ENCODE data around the gene ZNF687.

The ZNF687 gene

DNA sequence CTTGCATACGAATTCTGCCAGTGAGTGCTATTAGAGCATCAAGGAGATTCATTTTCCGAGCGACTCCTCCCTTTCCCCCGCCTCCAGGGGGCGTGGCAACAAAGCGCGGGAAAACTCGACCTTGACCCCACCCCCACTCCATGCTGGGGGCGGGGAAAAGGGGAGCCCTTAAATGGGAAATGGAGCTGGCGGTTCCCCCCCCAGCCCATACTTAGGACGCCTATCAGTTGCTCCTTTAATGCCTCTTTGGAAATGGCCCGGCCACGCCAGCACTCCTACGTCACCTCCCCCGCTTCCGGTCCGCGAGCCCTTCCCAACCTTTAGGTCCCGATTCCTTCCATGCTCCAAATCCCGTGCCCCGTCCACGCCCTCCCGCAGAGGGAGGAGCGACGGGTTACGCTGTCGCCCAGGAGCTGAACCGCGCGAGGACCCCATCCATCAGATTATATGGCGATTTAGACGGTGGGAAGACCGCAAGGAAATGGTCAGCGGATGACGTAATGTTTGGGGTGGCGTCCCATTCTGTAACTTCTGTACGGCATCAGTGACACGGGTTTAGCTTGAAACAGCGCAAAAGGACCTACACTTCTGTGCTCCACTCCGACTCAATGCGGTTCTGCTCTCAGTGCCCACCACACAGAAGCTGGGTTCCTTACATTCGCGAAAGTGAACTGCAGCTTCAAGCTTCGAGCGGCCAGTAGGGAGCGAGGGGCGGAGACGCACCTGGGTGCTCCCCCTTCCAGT, 702 bp upstream of the ZNF687 start:
- peak; percentile 86 for DNase-seq

- no peak for DNase-seq
These were observed 1.0 kb downstream of the ZNF687 start for GRCh38 chr1:151282883-151283725.

DNA sequence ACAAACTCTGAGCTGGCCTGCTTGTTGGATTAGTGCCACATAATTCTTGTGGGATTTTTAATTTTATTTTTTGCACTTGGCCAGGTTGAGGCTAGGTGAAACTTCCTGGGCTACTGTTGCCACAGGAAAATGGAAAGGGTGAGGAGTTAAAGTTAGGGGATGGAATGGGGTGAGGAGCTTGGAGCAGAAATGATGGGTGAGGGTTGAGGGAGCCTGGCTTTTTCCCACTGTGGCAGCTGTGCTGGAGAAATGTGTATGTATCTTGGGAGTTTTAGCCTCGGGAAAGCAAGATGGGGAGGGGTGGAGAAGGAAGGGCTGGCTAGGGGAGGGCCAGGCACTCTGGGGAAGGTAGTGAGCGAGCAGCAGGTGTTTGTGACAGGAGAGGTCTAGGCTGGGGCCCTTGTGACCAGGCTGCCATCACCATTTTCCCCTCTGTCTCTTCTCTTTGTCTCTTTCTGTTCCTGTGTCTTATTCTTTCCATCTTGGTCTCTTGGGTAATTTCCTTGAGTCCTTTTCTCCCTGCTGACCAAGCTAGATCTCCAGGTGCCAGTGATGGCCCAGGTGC, 2.0 kb downstream of the ZNF687 start:
- DNase-seq, result no peak

DNA sequence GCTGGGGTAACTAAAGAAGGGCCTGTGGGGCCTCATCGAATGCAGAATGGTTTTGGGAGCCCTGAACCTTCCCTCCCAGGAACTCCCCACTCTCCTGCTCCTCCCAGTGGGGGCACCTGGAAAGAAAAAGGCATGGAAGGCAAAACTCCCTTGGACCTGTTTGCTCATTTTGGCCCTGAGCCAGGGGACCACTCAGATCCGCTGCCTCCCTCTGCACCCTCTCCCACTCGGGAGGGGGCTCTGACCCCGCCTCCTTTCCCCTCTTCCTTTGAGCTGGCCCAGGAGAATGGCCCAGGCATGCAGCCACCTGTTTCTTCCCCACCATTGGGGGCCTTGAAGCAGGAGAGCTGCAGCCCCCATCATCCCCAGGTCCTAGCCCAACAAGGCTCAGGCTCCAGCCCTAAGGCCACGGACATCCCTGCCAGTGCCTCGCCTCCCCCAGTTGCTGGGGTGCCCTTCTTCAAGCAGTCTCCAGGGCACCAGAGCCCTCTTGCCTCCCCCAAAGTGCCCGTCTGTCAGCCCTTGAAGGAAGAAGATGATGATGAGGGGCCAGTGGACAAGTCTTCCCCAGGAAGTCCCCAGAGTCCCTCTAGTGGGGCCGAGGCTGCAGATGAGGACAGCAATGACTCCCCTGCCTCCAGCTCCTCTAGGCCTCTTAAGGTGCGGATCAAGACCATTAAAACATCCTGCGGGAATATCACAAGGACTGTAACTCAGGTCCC, 4.7 kb downstream of the ZNF687 start:
- DNase-seq, result no peak

- no peak for DNase-seq
These were observed 5.2 kb downstream of the ZNF687 start for GRCh38 chr1:151287341-151287699.

DNA sequence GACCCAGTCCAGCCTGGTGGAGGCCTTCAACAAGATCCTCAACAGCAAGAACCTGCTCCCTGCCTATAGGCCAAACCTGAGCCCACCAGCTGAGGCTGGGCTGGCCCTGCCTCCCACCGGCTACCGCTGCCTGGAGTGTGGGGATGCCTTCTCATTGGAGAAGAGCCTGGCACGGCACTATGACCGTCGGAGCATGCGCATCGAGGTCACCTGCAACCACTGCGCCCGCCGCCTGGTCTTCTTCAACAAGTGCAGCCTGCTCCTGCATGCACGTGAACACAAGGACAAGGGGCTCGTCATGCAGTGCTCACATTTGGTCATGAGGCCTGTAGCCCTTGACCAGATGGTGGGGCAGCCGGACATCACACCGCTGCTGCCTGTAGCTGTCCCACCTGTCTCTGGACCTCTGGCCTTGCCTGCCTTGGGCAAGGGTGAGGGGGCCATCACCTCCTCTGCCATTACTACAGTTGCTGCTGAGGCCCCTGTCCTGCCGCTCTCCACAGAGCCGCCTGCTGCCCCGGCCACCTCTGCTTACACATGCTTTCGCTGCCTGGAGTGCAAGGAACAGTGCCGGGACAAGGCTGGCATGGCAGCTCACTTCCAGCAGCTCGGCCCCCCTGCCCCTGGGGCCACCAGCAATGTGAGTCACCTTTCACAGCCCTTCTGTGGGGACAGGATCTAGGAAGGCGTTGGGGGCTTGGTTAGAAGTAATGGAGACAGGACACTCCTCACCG, 5.8 kb downstream of the ZNF687 start:
- no peak for DNase-seq

DNA sequence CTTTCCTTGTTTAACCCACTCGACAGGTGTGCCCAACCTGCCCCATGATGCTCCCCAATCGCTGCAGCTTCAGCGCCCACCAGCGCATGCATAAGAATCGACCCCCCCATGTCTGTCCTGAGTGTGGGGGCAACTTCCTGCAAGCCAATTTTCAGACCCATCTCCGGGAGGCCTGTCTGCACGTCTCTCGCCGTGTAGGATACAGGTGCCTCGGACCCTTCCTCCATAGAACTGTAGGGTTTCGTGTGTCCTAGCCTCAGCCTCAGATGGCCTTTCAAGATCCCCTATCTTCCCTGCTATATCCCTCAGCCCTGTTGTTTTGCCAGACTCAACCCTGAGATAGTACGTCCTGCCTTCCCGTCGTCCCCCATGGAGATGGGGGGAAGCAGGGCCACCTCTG, 6.4 kb downstream of the ZNF687 start:
- no peak for DNase-seq

DNA sequence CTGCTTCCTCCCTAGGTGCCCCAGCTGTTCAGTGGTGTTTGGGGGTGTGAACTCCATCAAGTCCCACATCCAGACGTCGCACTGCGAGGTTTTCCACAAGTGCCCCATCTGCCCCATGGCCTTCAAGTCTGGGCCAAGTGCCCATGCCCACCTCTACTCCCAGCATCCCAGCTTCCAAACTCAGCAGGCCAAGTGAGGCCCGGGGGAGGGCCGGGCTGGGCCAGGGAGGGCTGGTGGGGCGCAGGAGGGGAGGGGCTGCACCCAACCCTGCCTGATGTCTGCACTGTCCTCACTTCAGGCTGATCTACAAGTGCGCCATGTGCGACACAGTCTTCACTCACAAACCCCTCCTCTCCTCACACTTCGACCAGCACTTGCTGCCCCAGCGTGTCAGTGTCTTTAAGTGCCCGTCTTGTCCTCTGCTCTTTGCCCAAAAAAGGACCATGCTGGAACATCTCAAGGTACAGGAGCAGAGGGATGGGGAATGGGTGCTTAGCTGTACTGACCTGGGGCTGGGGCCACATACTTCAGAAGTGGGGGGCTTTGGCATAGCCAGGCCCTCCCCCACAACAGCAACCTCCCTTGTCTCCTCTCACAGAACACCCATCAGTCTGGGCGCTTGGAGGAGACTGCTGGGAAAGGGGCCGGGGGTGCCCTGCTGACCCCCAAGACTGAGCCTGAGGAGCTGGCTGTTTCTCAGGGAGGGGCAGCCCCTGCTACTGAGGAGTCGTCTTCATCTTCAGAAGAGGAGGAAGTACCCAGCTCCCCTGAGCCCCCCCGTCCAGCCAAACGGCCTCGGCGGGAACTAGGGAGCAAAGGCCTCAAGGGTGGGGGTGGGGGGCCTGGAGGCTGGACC, 7.2 kb downstream of the ZNF687 start:
- DNase-seq, result no peak

- DNase-seq, result no peak
These were observed 8.1 kb downstream of the ZNF687 start for GRCh38 chr1:151289991-151290708.

GRCh38 chr1:151290709-151291303, 8.7 kb downstream of the ZNF687 start:
- no peak for DNase-seq

- no peak for DNase-seq
These were observed 10.3 kb downstream of the ZNF687 start for GRCh38 chr1:151292207-151293030.

DNA sequence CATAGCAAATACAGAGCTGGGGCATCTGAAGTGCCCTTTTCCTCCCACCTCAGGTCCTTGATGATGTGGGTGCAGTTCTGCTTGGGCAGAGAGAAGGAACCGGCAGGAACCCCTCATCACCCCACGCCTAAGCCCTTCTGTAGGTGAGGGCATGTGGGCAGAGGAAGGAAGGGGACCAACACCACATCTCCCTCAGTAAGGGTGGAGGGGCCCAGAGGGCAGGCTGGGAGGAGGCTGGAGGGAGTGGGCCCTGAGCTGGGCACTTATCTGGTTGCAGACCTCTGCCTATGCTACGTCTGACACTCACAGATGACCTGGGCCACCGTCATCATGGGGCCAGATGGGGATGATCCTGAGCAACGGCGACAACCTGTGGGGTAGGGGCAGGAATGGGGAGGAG, 11.0 kb downstream of the ZNF687 start:
- DNase-seq, result no peak

- no peak for DNase-seq
These were observed 12.8 kb downstream of the ZNF687 start for GRCh38 chr1:151294742-151295462.

DNA sequence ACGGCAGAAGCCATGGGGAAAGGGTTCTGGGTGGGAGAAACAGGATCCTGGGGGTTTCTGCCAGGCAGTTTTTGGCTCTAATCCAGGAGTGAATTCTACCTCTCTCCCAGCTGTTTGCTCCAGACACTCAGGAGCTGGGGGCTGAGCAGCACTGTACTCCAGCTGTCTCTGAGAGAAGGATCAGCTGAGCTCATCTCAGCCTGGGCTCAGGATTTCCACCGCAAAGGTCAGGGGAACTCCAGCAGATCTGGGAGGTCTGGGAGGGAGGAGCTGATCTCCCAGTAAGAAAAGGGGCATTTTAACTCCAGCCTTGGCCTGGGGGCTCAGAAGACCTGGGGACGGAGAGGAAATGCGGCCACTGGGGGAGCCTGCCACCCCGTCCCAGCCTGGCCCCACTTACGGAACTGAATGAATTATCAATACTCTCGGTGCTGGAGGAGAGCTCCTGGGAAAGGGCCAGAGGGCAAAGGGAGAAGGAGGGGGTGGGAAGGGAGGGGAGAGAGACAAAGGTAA, 27.8 kb downstream of the ZNF687 start:
- no peak for DNase-seq

DNA sequence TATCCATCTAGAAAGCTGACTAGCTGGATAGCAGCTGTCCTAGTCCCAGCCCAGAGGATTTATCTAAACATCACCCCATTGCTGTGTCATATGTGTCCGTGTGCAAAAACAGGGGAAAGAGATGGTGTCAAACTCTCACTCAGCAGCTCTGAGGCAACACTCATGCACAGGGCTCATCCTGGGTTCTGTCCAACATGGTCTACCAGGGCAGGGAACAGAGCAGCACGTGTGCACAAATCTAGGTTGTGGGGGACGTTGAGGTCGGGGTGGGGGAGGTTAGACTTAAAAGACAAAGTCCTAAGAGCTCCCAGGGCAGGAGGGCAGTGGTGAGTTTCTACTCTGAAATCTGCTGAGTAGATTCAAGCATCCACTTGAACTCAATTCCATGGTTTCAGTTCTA, 28.9 kb downstream of the ZNF687 start:
- DNase-seq, result no peak

- no peak for DNase-seq
These were observed 29.7 kb downstream of the ZNF687 start for GRCh38 chr1:151311589-151312331.

- no peak for DNase-seq
These were observed 30.3 kb downstream of the ZNF687 start for GRCh38 chr1:151312411-151312810.

GRCh38 chr1:151312826-151313225, 30.7 kb downstream of the ZNF687 start:
- no peak for DNase-seq
